Muscle of back (tissue), 11 donors: ENCODE measurements around the gene MRPL33. TPM values are rescaled to one million over a fixed set of nuclear protein-coding genes. Genes with fewer than 3 reads are reported as not detected.

ENCODE experiments used
- DNase-seq, 3 donors: peaks; one replicate each; pipeline versions ENCODE4 v3.0.0 to v3.0.0-alpha.2; 2013
- polyA plus RNA-seq, 10 donors: library from polyadenylated mRNA; unstranded; fragments of 120-200 nt; gene quantifications; one replicate each; pipeline ENCODE4 v1.2.1, GENCODE V29; 2013; ENCODE audit not compliant: insufficient read length in 10 of 10

Gene MRPL33
- polyA plus RNA-seq, 10 donors, result 102 to 132 (median 117) TPM

- no peak for DNase-seq
Measured at GRCh38 chr2:27772804-27773203, 1.3 kb downstream of the MRPL33 start.

GRCh38 chr2:27773959-27774358 is 2.4 kb downstream of the MRPL33 start:
- no peak for DNase-seq

- no peak for DNase-seq
Measured at GRCh38 chr2:27776097-27776496, 4.6 kb downstream of the MRPL33 start.

- DNase-seq, result no peak
Measured at GRCh38 chr2:27776696-27777095, 5.2 kb downstream of the MRPL33 start.

GRCh38 chr2:27779417-27780055 is 8.0 kb downstream of the MRPL33 start:
- DNase-seq, result no peak

GRCh38 chr2:27781496-27781895 is 10.0 kb downstream of the MRPL33 start:
- DNase-seq, result no peak

- DNase-seq, result no peak
Measured at GRCh38 chr2:27782701-27783100, 11.2 kb downstream of the MRPL33 start.

- no peak for DNase-seq
Measured at GRCh38 chr2:27790796-27791195, 19.3 kb downstream of the MRPL33 start.

- DNase-seq, result peak in 1 of 3 donors; percentile 47
Measured at GRCh38 chr2:27792759-27793158, 21.2 kb downstream of the MRPL33 start.

GRCh38 chr2:27795093-27795834 is 23.7 kb downstream of the MRPL33 start:
- no peak for DNase-seq

GRCh38 chr2:27795868-27796277 is 24.4 kb downstream of the MRPL33 start:
- no peak for DNase-seq

GRCh38 chr2:27796791-27797765 is 25.6 kb downstream of the MRPL33 start:
- DNase-seq, result no peak

GRCh38 chr2:27797841-27798240 is 26.3 kb downstream of the MRPL33 start:
- no peak for DNase-seq

GRCh38 chr2:27798486-27798885 is 27.0 kb downstream of the MRPL33 start:
- DNase-seq, result no peak

- DNase-seq, result peak; percentile 26 to 100 (median 46)
Measured at GRCh38 chr2:27798948-27799645, 27.6 kb downstream of the MRPL33 start.

GRCh38 chr2:27799646-27800010 is 28.1 kb downstream of the MRPL33 start:
- DNase-seq, result no peak

GRCh38 chr2:27800856-27801255 is 29.3 kb downstream of the MRPL33 start:
- DNase-seq, result no peak

GRCh38 chr2:27802547-27802946 is 31.0 kb downstream of the MRPL33 start:
- no peak for DNase-seq

- no peak for DNase-seq
Measured at GRCh38 chr2:27803046-27803445, 31.5 kb downstream of the MRPL33 start.

GRCh38 chr2:27804146-27804545 is 32.6 kb downstream of the MRPL33 start:
- no peak for DNase-seq

GRCh38 chr2:27805180-27805579 is 33.7 kb downstream of the MRPL33 start:
- no peak for DNase-seq
